ENCODE data around the gene PDE7B.

DNA sequence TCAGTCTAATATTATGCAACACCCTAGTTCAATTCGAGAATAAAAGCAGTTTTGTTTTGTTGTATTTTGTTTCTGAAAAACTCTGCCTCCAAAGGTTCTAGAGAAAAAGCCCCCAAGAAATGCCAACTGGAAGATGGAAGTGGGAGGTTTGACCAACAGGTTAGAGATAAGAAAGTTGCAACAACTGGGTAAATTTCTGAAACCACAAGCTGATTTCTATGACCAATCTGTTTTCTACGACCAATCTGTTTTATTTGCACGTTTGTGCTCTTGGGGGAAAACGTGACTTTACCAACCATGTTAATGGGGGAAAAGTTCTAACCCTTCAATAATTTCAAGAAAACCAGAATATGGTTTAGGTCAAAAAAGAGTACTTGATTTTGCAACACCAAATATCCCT lies 173.2 kb downstream of the PDE7B start:
- TF ChIP-seq POLR2A (IDR thresholded peaks at IDR 0.05; ENCODE audit: low read depth, low read length) (no peak), POLR2AphosphoS5 (IDR thresholded peaks at IDR 0.05; ENCODE audit: low read depth, low read length) (no peak), POU2F2 (IDR thresholded peaks at IDR 0.05; ENCODE audit: low read depth, low read length) (no peak), SPI1 (IDR thresholded peaks at IDR 0.05; ENCODE audit: low read depth, low read length) (no peak), PAX5 (IDR thresholded peaks at IDR 0.05; ENCODE audit: insufficient read depth, low read length, severe bottlenecking) (no peak), TAF1 (IDR thresholded peaks at IDR 0.05; ENCODE audit: low read depth, low read length) (no peak)
